ENCODE data around the gene WDR86. TPM values are rescaled to one million over a fixed set of nuclear protein-coding genes. Genes with fewer than 3 reads are reported as not detected.

The WDR86 gene
- total RNA-seq, 2 donors from 2014 or later, result 0.33 to 1.6 TPM

DNA sequence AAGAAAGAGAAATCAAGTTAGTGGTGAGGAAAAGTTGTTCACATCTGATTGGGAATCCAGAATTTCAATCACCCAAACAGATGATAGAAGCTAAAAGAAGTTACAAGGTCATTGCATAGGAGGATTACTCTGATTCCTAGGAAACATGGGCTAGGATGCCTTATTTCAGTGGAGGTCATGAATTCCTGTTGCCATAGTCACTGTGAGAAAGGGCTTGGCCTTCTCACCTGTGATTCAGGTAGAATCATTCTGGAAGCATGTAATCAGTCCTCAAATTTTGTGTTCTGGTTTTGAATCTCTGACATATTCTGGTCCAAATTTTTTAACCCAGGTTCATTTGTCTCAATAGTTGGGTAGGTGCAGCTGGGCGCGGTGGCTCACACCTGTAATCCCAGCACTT is 72.5 kb downstream of the WDR86 start:
- H3K27me3 ChIP-seq, result no peaks in the 10 kb centered on the region
- no peak for DNase-seq (ENCODE audit: low spot score)

DNA sequence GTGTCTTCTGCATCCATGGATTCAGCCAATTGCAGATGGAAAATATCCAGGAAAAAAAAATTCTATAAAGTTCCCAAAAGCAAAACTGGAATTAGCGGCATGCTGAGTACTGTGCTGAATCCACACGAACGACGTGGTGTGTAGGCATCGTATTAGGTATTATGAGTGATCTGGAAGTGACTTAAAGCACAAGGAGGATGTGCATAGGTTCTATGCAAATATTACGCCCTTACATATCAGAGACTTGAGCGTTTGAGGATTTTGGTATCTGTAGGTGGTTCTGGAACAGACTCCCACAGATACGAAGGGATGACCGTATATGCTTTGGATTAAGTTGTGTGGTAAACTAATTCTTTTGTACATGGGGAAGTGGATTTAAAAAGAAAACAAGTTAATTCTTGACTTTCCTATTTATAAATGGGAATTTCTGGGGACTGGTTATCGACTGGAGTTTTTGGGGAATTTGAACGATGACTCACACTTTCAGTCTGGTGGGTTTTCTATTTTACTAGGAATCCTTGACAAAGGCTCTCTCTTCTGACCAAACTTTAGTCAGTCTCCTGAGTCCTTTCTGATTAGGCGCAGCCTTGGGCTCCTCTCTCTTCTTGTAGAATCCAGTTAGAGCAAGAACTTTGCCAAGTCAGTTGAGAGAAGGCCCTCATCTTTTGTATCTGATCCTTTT is 73.7 kb downstream of the WDR86 start:
- H3K27me3 ChIP-seq, result no peaks in the 10 kb centered on the region
- H3K9me3 ChIP-seq, result no peaks in the 10 kb centered on the region
- peak; percentile 42 for DNase-seq (ENCODE audit: low spot score)
- peaks cover 0 to 4% of the 10 kb centered on the region in 2 donors for H3K4me1 ChIP-seq
- H3K27ac ChIP-seq, result no peak overlapping the region
- no peak overlapping the region for H3K4me3 ChIP-seq
- no peaks in the 10 kb centered on the region for H3K36me3 ChIP-seq
- TF ChIP-seq, protein P1, sequence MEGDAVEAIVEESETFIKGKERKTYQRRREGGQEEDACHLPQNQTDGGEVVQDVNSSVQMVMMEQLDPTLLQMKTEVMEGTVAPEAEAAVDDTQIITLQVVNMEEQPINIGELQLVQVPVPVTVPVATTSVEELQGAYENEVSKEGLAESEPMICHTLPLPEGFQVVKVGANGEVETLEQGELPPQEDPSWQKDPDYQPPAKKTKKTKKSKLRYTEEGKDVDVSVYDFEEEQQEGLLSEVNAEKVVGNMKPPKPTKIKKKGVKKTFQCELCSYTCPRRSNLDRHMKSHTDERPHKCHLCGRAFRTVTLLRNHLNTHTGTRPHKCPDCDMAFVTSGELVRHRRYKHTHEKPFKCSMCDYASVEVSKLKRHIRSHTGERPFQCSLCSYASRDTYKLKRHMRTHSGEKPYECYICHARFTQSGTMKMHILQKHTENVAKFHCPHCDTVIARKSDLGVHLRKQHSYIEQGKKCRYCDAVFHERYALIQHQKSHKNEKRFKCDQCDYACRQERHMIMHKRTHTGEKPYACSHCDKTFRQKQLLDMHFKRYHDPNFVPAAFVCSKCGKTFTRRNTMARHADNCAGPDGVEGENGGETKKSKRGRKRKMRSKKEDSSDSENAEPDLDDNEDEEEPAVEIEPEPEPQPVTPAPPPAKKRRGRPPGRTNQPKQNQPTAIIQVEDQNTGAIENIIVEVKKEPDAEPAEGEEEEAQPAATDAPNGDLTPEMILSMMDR (IDR thresholded peaks at IDR 0.05), result no peak

More for the DNA sequence above, 72.5 kb downstream of the WDR86 start:
- no peak overlapping the region for H3K4me3 ChIP-seq
- H3K27ac ChIP-seq, result no peak overlapping the region
- H3K4me1 ChIP-seq, result peaks cover 0 to 10% of the 10 kb centered on the region in 2 donors
- H3K9me3 ChIP-seq, result no peaks in the 10 kb centered on the region
- TF ChIP-seq, protein P1 (IDR thresholded peaks at IDR 0.05), result no peak
- H3K36me3 ChIP-seq, result no peaks in the 10 kb centered on the region

DNA sequence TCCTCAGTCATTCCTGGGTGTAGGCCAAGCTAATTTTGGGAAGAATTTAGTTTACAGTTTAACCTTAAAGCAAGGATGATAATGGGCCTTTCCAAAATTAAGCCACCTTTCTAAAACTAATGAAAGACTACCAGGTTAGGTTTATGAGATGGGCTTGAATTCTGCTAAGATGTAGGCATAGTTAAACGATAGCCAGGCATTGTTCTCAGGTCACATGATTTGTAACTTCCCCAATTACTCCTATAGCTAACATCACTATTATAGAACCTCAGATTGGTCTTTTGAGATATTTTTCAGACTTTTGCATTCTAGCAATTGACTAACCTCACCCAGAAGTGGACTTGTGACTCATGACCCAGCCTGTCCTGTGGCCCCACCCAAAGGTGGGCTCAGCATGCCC is 75.2 kb downstream of the WDR86 start:
- DNase-seq (ENCODE audit: low spot score), result no peak

More for the DNA sequence above, 75.2 kb downstream of the WDR86 start:
- H3K4me1 ChIP-seq, result no peaks in the 10 kb centered on the region
- TF ChIP-seq, protein P1 (IDR thresholded peaks at IDR 0.05), result no peak
- H3K9me3 ChIP-seq, result no peaks in the 10 kb centered on the region
- no peak overlapping the region for H3K27ac ChIP-seq
- no peaks in the 10 kb centered on the region for H3K36me3 ChIP-seq
- no peaks in the 10 kb centered on the region for H3K27me3 ChIP-seq
- no peak overlapping the region for H3K4me3 ChIP-seq

Small RNAs within 50 kb of the gene (microRNA-seq; reads per million reads assigned to microRNA genes)
- gene MIR3907 (ENCODE audit: borderline number of aligned reads in 2 of 2, borderline replicate concordance in 1 of 2), result 0 reads per million in 2 donors

Other genes with a start within 250 kb of the WDR86 start
- gene GBX1, start 242.3 kb downstream of the WDR86 start, total RNA-seq, result not detected
- gene ASB10, start 222.8 kb downstream of the WDR86 start, total RNA-seq, result 10 to 100 TPM in 1 of 2 donors, 1 to 10 TPM in 1; 4.0 to 11.6 TPM
- not detected for gene H2BK1, start 199.6 kb downstream of the WDR86 start, total RNA-seq
- 10 to 100 TPM; 29.7 to 38.6 TPM for gene ABCF2, start 182.8 kb downstream of the WDR86 start, total RNA-seq
- 10 to 100 TPM; 24.7 to 38.1 TPM for gene CHPF2, start 177.6 kb downstream of the WDR86 start, total RNA-seq
- 100 to 1,000 TPM in 1 of 2 donors, 10 to 100 TPM in 1; 81.5 to 125 TPM for gene SMARCD3, start 161.3 kb downstream of the WDR86 start, total RNA-seq
- gene NUB1, start 68.2 kb downstream of the WDR86 start, total RNA-seq, result 10 to 100 TPM; 33.5 to 39.6 TPM
- under 1 TPM in 1 of 2 donors, not detected in 1; 0.90 TPM for gene CRYGN, start 30.1 kb upstream of the WDR86 start, total RNA-seq
- gene RHEB, start 109.9 kb upstream of the WDR86 start, total RNA-seq, result 100 to 1,000 TPM in 1 of 2 donors, 10 to 100 TPM in 1; 77.9 to 128 TPM